PC-3 (cell line): Measurements from ENCODE around the gene CTNNA2. TPM values are rescaled to one million over a fixed set of nuclear protein-coding genes. Genes with fewer than 3 reads are reported as not detected.

ENCODE experiments used
- ATAC-seq: fragments of 200-7000 bp; cut with Tn5 transposase; 2 replicates; pipeline ENCODE4 v1.9.1; 2020; ENCODE audit warnings: mild to moderate bottlenecking, moderate library complexity
- BruUV-seq: library from RNA; stranded (reverse); fragments of 400-500 nt; replicated peaks from 2 replicates; lab custom pipeline; 2021; lab: Mats Ljungman, UMichigan
- CTCF ChIA-PET: fragments of 300-600 bp; sonication (Branson Sonifier 250); formaldehyde crosslinking; loops from one replicate; lab custom pipeline; 2022; ENCODE audit warnings: antibody characterized with exemption; lab: Charles Lee
- POLR2A ChIA-PET: fragments of 300-600 bp; sonication (Branson Sonifier 250); formaldehyde crosslinking; loops from one replicate; lab custom pipeline; 2022; ENCODE audit warnings: antibody characterized with exemption; ENCODE audit not compliant: unreplicated experiment; lab: Charles Lee
- DNase-seq: peaks from one replicate; pipeline ENCODE4 v3.0.0-alpha.2; 2015
- H2AFZ ChIP-seq: fragments of 300-600 bp; sonication (generic); 2 replicates; pipeline ENCODE4 v1.6.0; 2016; ENCODE audit warnings: antibody characterized with exemption, low read length
- H3F3A ChIP-seq: fragments of 300-600 bp; sonication (generic); one replicate; pipeline ENCODE4 v1.6.0; 2017; ENCODE audit warnings: antibody characterized with exemption, low read length, control low read depth, mild to moderate bottlenecking; ENCODE audit not compliant: unreplicated experiment
- H3K27ac ChIP-seq: fragments of 300-600 bp; sonication (generic); 2 replicates; pipeline ENCODE4 v1.5.1; 2016; ENCODE audit warnings: mild to moderate bottlenecking, low read length
- H3K27me3 ChIP-seq: fragments of 300-600 bp; sonication (generic); 2 replicates; pipeline ENCODE4 v1.6.1; 2016; ENCODE audit warnings: low read length, mixed read lengths
- H3K36me3 ChIP-seq: fragments of 300-600 bp; sonication (generic); 2 replicates; pipeline ENCODE4 v1.6.1; 2016; ENCODE audit warnings: low read depth, mixed run types, low read length, mixed read lengths
- H3K4me1 ChIP-seq: fragments of 300-600 bp; sonication (generic); 2 replicates; pipeline ENCODE4 v1.5.1; 2016; ENCODE audit warnings: low read length; ENCODE audit not compliant: insufficient read depth
- H3K4me2 ChIP-seq: fragments of 300-600 bp; sonication (generic); 2 replicates; pipeline ENCODE4 v1.6.0; 2016; ENCODE audit warnings: low read length
- H3K4me3 ChIP-seq: fragments of 300-600 bp; sonication (generic); 2 replicates; pipeline ENCODE4 v1.5.1; 2016; ENCODE audit warnings: mild to moderate bottlenecking, low read length, mixed read lengths
- H3K79me2 ChIP-seq: fragments of 300-600 bp; sonication (generic); 2 replicates; pipeline ENCODE4 v1.6.1; 2017; ENCODE audit warnings: low read length, mixed read lengths
- H3K9ac ChIP-seq: fragments of 300-600 bp; sonication (generic); 2 replicates; pipeline ENCODE4 v1.6.0; 2016; ENCODE audit warnings: mild to moderate bottlenecking, low read length
- H3K9me2 ChIP-seq: fragments of 300-600 bp; sonication (generic); replicated peaks from 2 replicates; pipeline ENCODE4 v1.6.1; 2016; ENCODE audit warnings: mixed run types, low read length, mixed read lengths
- H3K9me3 ChIP-seq: fragments of 300-600 bp; sonication (generic); 2 replicates; pipeline ENCODE4 v1.6.1; 2016; ENCODE audit warnings: low read length, mixed read lengths
- H4K20me1 ChIP-seq: fragments of 300-600 bp; sonication (generic); 2 replicates; pipeline ENCODE4 v1.6.1; 2016; ENCODE audit warnings: low read length, mixed read lengths
- EZH2 ChIP-seq: fragments of 300-600 bp; sonication (generic); IDR thresholded peaks from one replicate; pipeline ENCODE4 v1.6.1; 2017; ENCODE audit warnings: antibody characterized with exemption, mild to moderate bottlenecking, low read length; ENCODE audit not compliant: unreplicated experiment
- EZH2phosphoT487 ChIP-seq: fragments of 300-600 bp; sonication (generic); IDR thresholded peaks from 2 replicates; pipeline ENCODE4 v1.6.1; 2018; ENCODE audit warnings: mild to moderate bottlenecking, antibody characterized with exemption, low read length, borderline replicate concordance
- intact Hi-C: fragments of 100-400 bp; cut with micrococcal nuclease; formaldehyde crosslinking; loops from 2 replicates; pipeline ENCODE4 v1.9.0; 2023
- total RNA-seq: library from RNA; depleted of rRNA; stranded (reverse); fragments of >200 nt; gene quantifications from 2 replicates; pipeline ENCODE4 v1.2.3, GENCODE V29; 2014
- TF ChIP-seq, protein P1 (sequence below): fragments of 300-600 bp; sonication (generic); conservative IDR thresholded peaks from 2 replicates; pipeline ENCODE4 v1.5.1; 2017; ENCODE audit warnings: antibody characterized with exemption, low read depth, mild to moderate bottlenecking, low read length

Gene CTNNA2
- total RNA-seq, 1 experiment from 2014 or later: not detected

- POLR2A ChIA-PET: no interaction called here
- intact Hi-C loops: no loop called here
These were observed 789.1 kb downstream of the CTNNA2 start for GRCh38 chr2:80302001-80302313.

GRCh38 chr2:80302314-80303005, 789.6 kb downstream of the CTNNA2 start:
- ChIA-PET CTCF (no interaction called here), POLR2A (no interaction called here)
- TF ChIP-seq, protein P1, sequence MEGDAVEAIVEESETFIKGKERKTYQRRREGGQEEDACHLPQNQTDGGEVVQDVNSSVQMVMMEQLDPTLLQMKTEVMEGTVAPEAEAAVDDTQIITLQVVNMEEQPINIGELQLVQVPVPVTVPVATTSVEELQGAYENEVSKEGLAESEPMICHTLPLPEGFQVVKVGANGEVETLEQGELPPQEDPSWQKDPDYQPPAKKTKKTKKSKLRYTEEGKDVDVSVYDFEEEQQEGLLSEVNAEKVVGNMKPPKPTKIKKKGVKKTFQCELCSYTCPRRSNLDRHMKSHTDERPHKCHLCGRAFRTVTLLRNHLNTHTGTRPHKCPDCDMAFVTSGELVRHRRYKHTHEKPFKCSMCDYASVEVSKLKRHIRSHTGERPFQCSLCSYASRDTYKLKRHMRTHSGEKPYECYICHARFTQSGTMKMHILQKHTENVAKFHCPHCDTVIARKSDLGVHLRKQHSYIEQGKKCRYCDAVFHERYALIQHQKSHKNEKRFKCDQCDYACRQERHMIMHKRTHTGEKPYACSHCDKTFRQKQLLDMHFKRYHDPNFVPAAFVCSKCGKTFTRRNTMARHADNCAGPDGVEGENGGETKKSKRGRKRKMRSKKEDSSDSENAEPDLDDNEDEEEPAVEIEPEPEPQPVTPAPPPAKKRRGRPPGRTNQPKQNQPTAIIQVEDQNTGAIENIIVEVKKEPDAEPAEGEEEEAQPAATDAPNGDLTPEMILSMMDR: no peak
- TF ChIP-seq EZH2phosphoT487 (no peak), EZH2 (no peak)
- Histone ChIP-seq H3K4me1 (no peaks in the 10 kb centered on the region), H3K27ac (no peak overlapping the region), H3K9ac (no peak overlapping the region), H2AFZ (no peak overlapping the region), H3F3A (no peaks in the 10 kb centered on the region), H3K27me3 (peaks cover 33% of the 10 kb centered on the region), H3K4me3 (no peak overlapping the region), H4K20me1 (no peaks in the 10 kb centered on the region), H3K4me2 (no peak overlapping the region), H3K9me2 (no peaks in the 10 kb centered on the region), H3K79me2 (no peaks in the 10 kb centered on the region), H3K36me3 (no peaks in the 10 kb centered on the region), H3K9me3 (no peaks in the 10 kb centered on the region)
- intact Hi-C loops: no loop called here
- ATAC-seq: no peak
- DNase-seq: no peak
- BruUV-seq: no TSS peak

More at GRCh38 chr2:80302001-80302313, 789.1 kb downstream of the CTNNA2 start:
- Histone ChIP-seq H3K9me2 (no peaks in the 10 kb centered on the region), H3F3A (no peaks in the 10 kb centered on the region), H3K4me1 (no peaks in the 10 kb centered on the region), H3K36me3 (no peaks in the 10 kb centered on the region), H3K79me2 (no peaks in the 10 kb centered on the region), H2AFZ (no peak overlapping the region), H3K4me2 (no peak overlapping the region), H4K20me1 (no peaks in the 10 kb centered on the region), H3K27ac (no peak overlapping the region), H3K9ac (no peak overlapping the region), H3K27me3 (peaks cover 33% of the 10 kb centered on the region), H3K9me3 (no peaks in the 10 kb centered on the region), H3K4me3 (no peak overlapping the region)
- TF ChIP-seq, protein P1: no peak
- no peak for TF ChIP-seq EZH2
- TF ChIP-seq EZH2phosphoT487: no peak
- DNase-seq (no peak), ATAC-seq (no peak)
- CTCF ChIA-PET: no interaction called here
- BruUV-seq: no TSS peak

DNA sequence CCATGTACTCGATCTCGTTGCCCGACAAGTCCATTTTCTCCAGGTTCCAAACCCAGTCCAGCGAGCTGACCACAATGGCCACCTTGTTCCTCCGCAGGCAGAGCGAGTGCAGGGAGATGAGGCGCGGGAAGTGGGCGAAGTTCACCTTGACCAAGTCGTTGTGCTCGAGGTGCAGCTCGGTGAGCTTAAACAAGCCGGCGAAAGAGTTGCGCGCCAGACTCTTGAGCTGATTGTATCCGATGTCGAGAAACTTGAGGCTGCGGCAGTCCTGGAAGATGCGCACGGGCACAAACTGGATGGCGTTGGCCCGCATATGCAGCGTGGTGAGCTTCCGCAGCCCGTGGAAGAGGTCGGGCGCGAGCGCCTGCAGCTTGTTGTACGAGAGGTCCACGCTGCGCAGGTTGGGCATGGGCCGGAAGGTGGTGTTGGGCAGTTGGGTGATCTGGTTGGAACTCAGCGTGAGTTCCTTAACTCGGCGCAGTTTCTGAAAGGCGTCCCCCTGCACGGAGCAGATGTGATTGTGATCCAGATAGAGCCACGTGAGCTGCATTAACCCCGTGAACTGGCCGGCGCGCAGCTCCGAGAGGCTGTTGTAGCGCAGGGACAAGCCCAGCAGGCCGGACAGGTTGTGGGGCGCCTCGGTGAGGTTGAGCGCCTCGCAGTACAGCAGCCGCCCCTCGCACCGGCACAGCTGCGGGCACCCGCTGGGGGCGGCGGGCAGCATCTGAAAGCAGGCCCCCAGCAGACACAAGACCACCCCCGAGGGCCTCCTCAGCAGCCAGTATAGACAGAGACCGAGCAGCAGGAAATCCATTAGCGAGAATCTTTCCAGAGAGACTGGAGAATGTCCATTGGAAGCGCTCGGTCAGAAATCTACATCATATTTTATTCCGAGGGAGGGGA, 790.4 kb downstream of the CTNNA2 start:
- Histone ChIP-seq H3K4me3 (no peak overlapping the region), H3K79me2 (no peaks in the 10 kb centered on the region), H3K9me2 (no peaks in the 10 kb centered on the region), H3F3A (no peaks in the 10 kb centered on the region), H3K27ac (no peak overlapping the region), H3K9ac (no peak overlapping the region), H4K20me1 (no peaks in the 10 kb centered on the region), H3K36me3 (no peaks in the 10 kb centered on the region), H3K4me1 (no peaks in the 10 kb centered on the region), H3K4me2 (no peak overlapping the region), H3K27me3 (peaks cover 33% of the 10 kb centered on the region), H3K9me3 (no peaks in the 10 kb centered on the region), H2AFZ (no peak overlapping the region)
- intact Hi-C loops: no loop called here
- no TSS peak for BruUV-seq
- ATAC-seq (no peak), DNase-seq (no peak)
- ChIA-PET POLR2A (no interaction called here), CTCF (no interaction called here)
- TF ChIP-seq EZH2phosphoT487 (no peak), EZH2 (no peak)
- TF ChIP-seq, protein P1: no peak
